ENCODE measurements around the gene TP63.

TP63 gene

DNA sequence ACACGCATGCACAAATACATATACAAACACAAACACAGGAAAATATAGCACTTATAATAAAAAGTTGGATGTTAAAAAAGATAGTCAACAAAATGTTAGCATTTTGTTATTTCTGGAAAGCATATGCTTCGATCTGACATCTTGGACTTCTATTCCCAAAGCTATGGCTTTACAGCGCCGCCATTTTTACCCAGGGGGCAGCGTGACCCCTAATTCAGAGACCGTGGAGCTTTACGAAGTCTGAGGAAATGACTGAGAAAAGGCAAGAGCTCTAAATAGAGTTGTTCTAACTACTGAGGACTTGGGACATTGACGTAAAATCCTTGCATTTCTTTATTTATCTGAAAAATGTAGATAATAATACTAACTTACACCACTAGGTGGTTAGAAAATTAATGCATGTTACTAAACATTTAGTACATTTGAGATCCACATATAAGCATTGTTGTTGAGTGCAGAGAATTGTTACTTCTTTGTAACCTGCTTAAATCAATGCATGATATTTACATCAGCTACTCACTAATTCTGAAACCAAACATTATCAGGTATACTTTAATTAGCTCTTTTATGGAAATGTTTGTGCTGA lies 155.4 kb downstream of the TP63 start:
- DNase-seq, result no peak

DNA sequence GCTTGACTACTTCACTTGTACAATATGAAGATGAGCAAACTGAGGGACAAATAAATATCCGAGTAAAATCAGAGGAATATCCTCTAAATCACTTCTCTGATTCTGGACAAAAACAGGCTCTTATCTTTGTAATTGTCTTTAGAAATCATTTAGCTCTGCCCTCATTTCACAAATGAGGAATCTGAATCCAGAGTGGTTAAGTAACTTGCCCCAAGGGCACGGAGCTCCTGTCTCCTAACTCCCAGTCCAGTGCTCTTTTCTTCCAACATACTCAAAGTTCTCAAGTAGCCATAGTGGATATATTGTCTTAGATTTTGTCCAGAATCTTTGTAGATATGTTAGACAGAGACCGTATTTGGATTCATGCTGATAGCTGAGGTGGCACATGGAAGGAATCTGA lies 156.0 kb downstream of the TP63 start:
- DNase-seq, result no peak

DNA sequence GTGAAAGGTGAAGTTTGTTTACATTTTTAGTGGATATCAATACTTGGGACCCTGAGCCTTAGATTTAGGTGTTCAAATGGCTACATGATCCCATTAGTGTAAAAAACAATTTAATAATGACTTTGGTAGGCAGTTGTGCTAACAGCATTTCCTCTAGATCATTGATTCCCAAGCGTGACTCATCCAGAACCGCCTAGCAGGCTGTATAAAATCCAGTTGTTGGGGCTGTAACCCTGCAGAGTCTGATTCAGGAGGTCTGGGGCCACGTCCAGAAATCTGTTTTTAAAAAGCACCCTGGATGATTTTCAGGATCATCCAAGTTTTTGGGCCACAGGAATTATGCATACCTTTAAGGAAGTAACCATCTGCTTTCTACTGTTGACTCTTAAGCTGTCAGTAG lies 156.4 kb downstream of the TP63 start:
- DNase-seq, result no peak

DNA sequence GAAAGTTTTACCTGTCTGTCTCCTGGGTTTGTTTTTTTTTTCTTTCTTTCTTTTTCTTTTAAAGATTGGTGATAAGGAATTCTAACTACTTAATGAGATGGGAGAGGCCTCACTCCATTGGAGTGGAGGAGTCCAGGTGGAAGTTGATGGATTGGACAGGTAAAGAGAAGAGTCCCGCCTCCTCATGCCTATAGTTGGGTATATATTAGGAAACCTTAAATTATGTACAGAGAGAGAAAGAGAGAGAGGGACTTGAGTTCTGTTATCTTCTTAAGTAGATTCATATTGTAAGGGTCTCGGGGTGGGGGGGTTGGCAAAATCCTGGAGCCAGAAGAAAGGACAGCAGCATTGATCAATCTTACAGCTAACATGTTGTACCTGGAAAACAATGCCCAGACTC lies 158.2 kb downstream of the TP63 start:
- no peak for DNase-seq

DNA sequence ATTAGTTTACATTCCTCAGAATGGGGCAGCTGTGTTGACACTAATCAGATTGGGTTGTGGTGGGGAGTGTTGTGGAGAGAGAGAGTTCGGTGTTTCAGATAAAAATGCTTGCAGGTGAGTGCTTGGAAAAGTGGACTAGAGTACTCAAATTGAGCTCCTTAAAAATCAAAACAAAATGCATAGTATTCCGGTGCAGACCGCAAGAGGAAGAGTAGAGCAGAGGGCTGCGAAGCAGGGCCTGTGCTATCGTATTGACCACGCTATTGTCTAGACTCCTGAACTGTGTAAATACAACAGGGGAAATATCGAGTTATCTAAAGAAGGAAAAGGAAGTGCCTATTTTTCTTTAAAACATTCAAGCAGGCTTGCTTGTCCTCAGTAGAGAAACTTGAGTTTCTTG lies 159.5 kb downstream of the TP63 start:
- DNase-seq, result no peak

DNA sequence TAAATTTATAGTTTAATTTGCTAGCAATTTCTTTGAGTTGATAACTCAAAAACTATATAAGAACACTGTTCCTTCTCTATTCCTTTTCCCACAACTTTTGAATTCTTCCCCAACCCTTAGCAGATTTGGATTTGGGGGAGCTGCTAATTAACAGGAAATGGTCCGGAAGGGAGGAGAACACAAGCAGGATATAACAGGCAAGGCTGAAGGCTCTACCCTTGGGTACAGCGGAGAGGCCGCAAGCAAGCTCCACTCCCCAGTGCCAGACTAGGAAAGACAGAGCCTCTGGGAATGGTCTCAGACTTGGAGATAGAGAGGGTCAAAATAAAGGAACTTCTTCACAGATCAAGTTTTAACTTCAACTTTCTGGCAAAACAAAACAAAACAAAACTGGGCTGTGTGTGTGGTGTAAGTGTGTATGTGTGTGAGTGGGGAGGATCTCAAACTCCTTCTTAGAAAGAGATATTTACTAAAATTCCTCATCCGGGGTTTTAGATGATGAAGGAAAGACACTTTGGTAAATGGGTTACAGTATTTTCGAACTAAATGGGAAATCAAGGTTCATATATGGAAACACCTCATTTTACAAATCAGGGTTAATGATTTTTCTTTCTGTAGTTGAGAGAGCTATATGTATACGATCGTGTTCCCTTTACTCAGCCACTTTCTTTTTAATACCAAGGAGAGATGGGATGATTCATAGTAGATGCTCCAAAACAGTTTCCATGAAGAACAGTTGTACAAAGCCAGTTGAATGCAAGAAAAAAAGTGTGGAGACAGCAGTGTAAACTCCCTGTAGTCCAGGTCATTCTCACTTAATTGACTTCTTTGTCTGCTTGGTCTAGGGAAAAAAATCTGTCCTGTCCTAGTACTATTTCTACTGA lies 161.1 kb downstream of the TP63 start:
- no peak for DNase-seq

DNA sequence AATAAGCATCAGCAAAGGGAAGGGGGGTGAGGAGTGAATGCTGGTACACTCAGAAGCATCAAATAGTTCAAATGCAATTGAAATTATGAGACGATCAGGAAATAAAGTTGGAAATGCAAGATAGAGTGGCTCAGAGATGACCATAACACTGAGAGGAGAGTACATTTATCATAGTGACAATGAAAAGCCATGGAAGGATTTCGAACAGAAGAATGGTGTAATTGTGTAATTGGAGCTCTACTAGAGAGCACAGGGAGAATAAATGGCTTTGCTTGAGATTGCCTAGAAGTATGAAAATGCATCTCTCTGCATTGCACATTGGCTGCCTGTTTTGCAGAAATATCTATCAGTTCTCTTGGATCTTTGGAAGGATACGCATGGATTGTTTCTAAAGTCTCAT lies 163.3 kb downstream of the TP63 start:
- DNase-seq, result no peak

DNA sequence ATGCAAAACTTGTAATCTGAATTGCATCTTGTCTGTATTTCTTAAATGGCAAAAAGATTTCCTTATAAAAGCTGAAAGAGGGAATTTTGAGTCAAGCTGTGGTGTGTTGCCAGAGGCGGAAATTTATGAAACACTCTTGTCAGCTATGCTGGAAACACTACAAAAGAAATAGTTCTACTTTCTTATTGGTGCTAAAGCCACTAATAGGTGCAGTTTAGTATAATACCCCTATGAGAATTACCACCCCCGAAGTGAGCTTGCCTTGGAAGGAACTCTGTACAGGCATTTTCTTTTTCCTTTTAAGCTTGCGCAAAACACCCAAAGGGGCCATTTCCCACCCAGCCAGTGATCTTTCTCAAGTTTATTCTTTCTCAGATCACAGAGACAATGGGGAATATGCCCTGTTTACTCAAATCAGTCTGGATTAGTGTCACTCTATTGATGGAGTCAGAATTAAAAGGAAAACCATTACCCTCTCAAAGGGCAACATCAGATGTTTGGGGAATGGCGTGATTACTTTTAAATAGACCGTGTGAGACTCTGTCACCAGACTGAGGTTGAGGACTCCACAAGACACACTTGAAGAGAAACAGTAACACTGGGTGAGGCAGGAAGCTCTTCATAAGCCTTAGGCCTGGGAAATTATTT lies 166.0 kb downstream of the TP63 start:
- DNase-seq, result no peak

DNA sequence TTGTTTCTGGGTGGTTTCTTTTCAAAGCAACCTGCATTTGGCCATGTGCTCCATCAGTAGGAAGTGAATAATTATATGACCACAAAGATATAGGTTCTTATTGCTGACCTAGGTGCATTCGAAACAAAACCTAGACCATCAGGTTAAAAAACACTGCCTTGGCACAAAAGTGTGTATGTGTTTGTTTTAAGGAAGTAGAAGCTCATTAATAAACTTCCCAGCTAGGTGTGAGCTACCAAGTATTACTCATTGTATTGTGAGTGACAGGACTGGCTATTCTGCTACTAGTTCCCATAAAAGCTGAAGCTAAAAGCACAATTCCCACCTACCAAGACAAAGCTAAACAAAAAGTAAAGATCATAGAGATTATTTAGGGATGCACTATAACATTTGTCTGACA lies 168.2 kb downstream of the TP63 start:
- DNase-seq, result no peak

DNA sequence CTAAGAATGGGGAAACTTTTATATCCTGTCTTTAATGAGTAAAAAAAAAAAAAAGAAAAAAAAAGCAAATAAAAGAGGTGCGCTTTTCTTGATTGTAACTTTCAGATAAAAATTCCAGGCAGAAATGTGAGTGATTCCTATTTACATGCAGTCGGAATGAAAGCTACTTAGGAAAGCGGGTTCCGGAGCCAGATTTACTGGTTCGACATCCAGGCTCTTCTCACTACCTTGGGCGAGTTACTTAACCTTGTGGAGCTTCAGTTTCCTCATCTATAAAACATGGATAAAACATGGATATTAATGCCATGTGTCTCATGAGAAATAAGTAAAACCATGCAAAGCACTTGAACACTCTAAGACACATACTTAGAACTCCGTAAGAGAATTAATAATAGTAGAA lies 169.2 kb downstream of the TP63 start:
- no peak for DNase-seq

DNA sequence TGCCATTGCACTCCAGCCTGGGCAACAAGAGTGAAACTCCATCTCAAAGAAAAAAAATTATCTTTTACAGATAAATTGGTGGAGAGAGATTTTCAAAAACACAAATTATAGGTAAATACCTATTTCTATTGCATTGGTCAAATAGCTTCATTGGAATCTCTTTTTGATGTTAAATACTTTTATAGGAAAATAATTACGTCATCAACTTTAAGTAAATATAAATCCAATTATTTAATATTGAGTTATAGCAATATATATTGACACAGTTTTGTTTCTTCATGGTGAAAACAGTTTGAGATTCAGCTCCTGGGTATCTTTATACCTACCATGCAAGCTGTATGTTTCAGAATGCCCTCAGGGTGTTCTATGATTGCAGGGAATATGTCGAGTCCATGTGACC lies 172.1 kb downstream of the TP63 start:
- no peak for DNase-seq

DNA sequence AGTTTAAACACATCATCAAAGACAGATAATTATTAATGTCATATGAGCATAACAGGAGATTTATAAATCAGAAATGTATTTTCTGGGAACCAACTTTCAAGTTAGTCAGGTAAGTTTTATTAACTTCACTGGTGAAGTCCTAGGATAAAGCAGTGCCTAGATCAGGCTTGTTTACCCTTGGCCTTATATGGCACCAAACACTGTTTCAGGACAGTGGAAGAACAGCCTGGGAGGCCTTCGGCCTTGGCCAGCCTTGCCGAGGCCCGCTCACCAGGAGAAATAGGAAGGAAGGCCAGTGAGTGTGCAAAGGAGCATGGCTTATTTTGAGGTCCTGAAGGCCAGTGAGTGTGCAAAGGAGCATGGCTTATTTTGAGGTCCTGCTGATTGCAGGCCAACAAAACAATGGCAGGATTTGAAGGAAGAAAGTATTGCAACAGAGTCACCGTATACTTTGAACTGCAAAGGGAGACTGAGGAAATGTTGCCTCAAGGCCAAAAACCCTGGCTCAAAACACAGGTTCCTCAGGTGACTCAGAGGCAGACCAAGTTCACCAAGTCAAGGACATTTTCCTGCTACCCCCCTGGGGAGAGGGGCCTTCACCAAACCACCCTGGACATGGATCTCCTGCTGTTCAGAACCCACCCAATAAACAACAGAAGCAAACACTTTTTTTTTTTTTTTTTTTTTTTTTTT lies 174.3 kb downstream of the TP63 start:
- DNase-seq, result no peak

DNA sequence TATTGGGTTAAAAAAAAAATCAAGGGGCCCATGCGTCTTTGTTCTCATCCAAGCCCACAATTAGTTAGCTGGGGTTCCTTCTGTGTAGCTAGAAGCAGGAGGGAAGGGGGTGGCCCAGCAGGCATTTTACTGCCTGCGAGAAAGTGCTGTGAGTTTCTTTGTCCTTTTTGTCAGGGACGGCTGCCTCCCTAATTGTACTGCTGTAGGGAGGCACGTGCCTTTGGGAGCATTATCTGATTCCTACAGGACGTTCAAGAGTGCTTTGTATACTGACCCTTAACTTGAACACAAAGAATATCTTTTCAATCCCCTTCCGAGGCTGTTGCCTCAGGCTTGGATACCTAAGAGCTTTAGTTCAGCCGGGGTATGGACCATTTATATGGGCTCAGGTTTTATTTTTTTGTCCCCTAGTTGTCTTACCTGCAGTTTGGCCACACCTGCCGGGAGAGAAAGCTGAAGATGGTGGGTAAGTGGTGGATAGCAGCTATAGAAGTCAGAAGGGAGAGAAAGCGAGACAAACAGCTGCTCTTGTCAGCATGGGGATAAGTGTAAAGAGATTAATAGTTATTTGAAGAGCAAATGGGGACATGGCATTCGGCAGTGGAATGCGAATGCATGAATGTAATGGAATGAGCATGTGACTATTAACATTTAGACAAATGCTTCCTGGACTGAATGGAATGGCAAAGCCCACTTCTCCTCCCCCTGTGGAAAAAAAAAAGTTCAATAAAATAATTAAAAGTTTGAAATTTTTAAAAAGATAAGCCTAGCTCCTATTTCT lies 175.2 kb downstream of the TP63 start:
- no peak for DNase-seq

DNA sequence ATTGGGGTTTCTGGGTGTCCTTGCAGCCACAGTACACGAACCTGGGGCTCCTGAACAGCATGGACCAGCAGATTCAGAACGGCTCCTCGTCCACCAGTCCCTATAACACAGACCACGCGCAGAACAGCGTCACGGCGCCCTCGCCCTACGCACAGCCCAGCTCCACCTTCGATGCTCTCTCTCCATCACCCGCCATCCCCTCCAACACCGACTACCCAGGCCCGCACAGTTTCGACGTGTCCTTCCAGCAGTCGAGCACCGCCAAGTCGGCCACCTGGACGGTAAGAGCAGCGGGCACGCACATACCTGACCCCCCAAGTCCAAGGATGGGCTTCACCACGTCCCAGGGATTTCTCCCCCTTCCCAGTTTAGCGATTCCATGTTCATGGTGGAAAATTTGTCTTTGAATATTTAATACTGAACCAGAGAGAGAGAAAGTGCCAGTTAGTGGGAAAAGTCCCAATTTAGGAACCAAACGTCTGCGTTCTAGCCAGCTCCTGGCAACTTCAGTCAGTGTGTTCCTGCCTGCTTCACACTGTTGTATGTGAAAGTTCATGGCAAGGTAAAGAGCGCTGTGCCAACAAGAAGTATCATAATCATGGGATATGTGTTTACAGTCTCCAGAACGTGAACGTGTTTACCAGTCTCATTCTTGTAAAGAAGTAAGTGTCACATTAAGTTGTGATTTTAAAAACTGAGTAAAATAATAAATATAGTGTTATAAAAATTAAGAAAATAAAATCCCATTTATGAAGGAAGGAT lies 177.2 kb downstream of the TP63 start:
- DNase-seq, result no peak

DNA sequence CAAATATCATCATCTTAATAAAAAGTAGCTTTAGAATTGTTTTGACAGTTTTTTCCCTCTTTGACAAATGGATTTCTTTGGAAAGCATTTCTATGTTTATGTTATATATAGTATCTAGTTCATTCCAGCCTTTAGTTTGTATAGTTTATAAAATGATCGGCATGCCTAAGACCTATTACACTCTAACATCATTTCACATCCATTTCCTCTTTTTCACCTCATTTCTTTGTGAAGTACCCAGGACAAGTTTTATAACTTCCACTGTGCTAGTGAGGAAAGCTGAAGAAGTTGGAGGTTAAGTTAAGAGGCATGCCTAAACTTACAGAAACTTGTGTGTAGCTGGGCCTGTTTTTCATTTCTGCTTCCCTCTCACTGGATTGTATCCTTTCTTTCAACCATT lies 178.4 kb downstream of the TP63 start:
- DNase-seq, result no peak

DNA sequence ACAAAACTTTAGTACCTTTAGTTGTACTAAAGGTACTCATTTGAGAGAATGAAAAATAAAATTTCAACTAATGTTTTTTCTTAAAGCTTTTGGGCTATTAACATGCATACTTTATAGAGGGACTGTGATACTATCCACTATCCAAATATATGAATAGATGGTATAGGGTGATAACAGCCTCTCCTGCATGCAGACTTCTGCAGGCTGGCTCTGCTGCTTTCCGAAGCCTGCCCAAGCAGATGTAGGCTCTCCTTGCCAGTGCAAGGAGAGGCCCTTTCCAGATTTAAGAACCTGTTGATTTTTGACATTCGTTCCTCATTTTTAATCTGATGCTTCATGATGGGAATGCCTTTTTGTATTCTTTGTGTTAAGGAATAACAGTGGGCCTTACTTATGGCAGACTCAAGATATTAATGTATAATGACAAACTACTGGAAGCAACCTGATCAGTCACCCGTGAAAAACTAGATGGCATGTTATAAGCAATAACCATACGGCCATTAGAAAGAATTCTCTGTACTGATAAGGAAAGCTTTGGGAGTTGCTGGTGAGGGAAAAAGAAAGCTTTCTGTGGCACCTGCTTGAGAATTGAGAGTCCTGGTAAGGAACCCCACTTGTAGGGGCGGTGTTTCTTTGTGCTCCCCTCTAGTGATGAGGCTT lies 181.7 kb downstream of the TP63 start:
- no peak for DNase-seq

DNA sequence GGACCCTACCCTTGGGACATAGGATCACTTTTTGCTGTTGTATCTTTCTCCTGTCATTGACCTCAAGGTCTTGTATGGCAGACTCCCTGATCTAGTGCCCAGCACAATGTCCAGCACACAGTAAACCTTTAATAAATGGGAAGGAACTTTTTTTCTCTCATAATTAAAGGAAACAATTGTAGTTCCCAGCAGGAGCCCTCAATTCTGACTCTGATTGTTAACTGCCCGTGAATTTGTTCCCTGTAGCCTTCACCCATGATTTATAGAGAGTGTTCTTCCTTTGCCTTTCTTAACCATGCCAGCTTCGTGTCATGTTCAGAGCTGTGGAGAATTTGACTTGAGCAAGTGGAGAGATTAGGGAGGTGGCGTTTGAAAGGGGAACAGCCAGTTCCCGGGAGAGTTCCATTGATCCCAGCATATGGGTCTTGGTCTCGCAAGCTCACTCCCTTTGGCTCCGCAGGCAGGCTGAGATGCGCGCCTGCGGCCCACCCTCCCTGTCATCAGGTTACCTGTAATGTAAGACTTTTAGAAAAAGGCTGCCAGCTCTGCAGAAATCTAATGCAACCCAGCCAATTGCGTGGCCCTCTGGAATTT lies 182.6 kb downstream of the TP63 start:
- DNase-seq, result no peak

DNA sequence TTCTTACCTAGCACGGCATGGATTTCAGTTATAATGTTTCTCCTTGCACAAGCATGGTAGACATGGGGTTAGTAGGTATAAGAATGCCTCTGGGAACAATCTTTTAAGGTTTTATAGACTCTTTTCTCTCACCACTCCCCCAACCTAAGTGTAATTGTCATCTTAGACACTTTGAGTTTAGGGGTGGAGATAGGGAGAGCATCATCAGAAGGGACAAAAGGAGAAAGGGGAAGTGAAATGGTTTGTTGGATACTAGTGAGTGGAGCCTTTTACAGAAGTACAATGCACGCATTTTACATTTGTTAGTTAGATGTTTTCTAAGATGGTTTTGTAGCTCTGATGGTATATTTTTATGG lies 189.2 kb downstream of the TP63 start:
- DNase-seq, result no peak

DNA sequence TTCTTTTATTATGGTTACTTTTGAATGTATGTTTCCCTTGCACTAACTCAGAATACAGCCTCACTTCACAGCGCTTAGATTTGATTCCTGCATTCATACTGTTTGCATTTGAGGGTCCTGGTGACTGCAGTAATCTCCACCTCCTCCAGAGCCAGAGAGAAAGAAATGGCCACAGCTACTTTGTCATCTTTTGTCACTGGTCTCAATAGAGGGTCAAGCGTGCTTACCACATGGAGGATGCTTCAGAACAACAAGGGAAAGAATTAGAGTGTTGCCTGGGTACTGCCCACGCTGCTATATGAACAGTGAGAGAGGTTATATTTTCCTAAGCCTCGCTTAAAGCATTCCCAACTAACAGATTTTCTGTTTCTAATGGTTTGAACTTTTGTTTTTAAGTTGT lies 190.1 kb downstream of the TP63 start:
- DNase-seq, result no peak

DNA sequence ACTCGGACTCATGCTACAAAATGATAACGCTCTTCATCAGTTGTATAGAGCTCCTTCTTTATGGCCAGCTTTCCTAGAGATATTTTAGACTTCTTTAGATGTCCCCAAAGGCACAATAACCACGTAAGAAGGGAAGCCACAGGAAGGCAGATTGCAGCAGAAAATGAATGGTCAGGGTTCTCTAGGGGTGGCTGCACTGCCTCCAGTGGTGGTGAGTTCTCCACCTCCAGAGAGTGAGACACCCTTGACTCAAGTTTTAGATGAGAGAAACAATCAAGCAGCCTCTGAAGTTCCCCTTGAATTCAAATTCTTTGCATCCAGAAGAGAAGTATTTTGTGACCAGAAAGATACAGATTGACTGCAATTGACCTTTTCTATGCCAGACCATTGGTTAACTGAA lies 191.5 kb downstream of the TP63 start:
- DNase-seq, result no peak

DNA sequence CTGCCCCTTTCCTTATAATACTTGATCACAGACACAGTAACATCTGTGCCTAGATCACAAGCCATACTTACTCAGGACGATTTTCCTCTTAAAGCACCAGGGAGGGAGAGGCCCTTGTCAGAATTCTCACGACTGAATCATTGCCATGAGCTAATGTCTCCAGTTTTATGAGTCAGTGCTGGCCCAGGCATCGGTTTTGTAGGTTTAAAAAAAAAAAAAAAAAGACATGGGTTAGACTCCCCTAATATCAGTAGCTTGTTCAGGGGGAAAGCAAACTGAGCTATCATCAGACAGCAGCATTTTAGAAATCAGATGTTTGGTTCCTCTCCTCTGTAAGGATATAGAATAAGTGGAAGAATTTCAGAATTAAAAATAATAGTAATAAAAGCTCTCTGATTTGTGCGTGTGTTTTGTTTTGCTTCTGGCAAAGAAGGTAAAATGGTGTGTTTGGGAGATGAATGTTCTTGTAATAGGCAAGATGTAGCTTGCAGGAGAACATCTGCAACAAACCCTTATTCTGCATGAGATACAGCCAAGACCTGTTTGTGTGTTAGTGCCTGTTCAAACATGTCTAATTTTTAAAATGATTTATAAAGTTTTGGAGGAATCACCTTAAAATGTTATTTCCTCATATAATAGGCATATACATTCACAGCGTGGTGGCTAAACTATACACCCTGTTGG lies 193.6 kb downstream of the TP63 start:
- no peak for DNase-seq
